B cell (primary cell): ENCODE data around the gene ARRB1. TPM values are rescaled to one million over a fixed set of nuclear protein-coding genes. Genes with fewer than 3 reads are reported as not detected.

Experiments used
- ATAC-seq: fragments of 200-7000 bp; cut with Tn5 transposase; one replicate; pipeline ENCODE4 v1.10.0; 2021; ENCODE audit warnings: low read depth, mild to moderate bottlenecking, moderate number of reproducible peaks, moderate library complexity
- CTCF ChIA-PET: fragments of 350-600 bp; sonication (Branson Sonifier 250); formaldehyde crosslinking; loops from one replicate; lab custom pipeline; 2021; ENCODE audit warnings: antibody characterized with exemption, inconsistent platforms; lab: Charles Lee
- POLR2A ChIA-PET: fragments of 350-600 bp; sonication (Branson Sonifier 250); formaldehyde crosslinking; loops from one replicate; lab custom pipeline; 2021; ENCODE audit warnings: antibody characterized with exemption; lab: Charles Lee
- DNase-seq: peaks from one replicate; pipeline ENCODE4 v3.0.0; 2013
- H2AFZ ChIP-seq: 2 replicates; pipeline ENCODE4 v1.6.1; 2012; ENCODE audit warnings: mild to moderate bottlenecking, low read depth, low read length; ENCODE audit not compliant: insufficient read depth, poor library complexity, severe bottlenecking
- H3K27ac ChIP-seq, 2 donors: 1 replicate in 1 of 2; 2 replicates in 1 of 2; pipeline ENCODE4 v1.5.1; 2012 to 2013; ENCODE audit warnings: low read length in 2 of 2, mild to moderate bottlenecking in 2 of 2, moderate library complexity in 1 of 2
- H3K27me3 ChIP-seq, 4 experiments: fragments of 200-600 bp in 1 of 4; sonication (generic) in 1 of 4; replicated peaks in 1 of 4; 1 replicate in 2 of 4; 2 replicates in 2 of 4; pipeline versions ENCODE4 v1.6.1 to v1.7.0; 2013 to 2016; ENCODE audit warnings: low read length in 3 of 4, mild to moderate bottlenecking in 2 of 4, mixed read lengths in 1 of 4, moderate library complexity in 1 of 4; ENCODE audit not compliant: insufficient read depth in 4 of 4, control insufficient read depth in 3 of 4; ENCODE audit errors: control extremely low read depth in 1 of 4
- H3K36me3 ChIP-seq, 2 experiments: replicated peaks in 1 of 2; 1 replicate in 1 of 2; 2 replicates in 1 of 2; pipeline versions ENCODE4 v1.6.1 to v1.7.1; 2013; ENCODE audit warnings: low read length in 1 of 2; ENCODE audit not compliant: insufficient read depth in 2 of 2, control insufficient read depth in 1 of 2; ENCODE audit errors: control extremely low read depth in 1 of 2, extremely low read depth in 1 of 2
- H3K4me1 ChIP-seq, 2 donors: fragments of 200-600 bp in 1 of 2; sonication (generic) in 1 of 2; 1 replicate in 1 of 2; 2 replicates in 1 of 2; pipeline versions ENCODE4 v1.5.1 to v1.6.1; 2013 to 2017; ENCODE audit warnings: low read length in 2 of 2; ENCODE audit not compliant: control insufficient read depth in 2 of 2, insufficient read depth in 2 of 2
- H3K4me2 ChIP-seq: replicated peaks from 2 replicates; pipeline ENCODE3; 2012; ENCODE audit warnings: mild to moderate bottlenecking, low read depth, low read length; ENCODE audit not compliant: poor library complexity, severe bottlenecking
- H3K4me3 ChIP-seq, 5 experiments: fragments of 200-600 bp in 1 of 5; sonication (generic) in 1 of 5; 1 replicate in 3 of 5; 2 replicates in 2 of 5; pipeline versions ENCODE4 v1.5.1 to v1.7.0; 2011 to 2016; ENCODE audit warnings: low read length in 4 of 5, mild to moderate bottlenecking in 4 of 5, low read depth in 2 of 5, control low read depth in 1 of 5, moderate library complexity in 1 of 5; ENCODE audit not compliant: insufficient read depth in 1 of 5; ENCODE audit errors: control extremely low read depth in 1 of 5, extremely low read depth in 1 of 5
- H3K79me2 ChIP-seq: fragments of 200-600 bp; sonication (generic); one replicate; pipeline ENCODE4 v1.6.0; 2016; ENCODE audit warnings: low read length; ENCODE audit not compliant: control insufficient read depth, insufficient read depth
- H3K9ac ChIP-seq: fragments of 200-600 bp; sonication (generic); 2 replicates; pipeline ENCODE4 v1.6.1; 2017; ENCODE audit warnings: mild to moderate bottlenecking, low read length, moderate library complexity
- H3K9me3 ChIP-seq, 3 donors: one replicate each; pipeline versions ENCODE4 v1.6.1 to v1.7.1; 2013; ENCODE audit warnings: low read length in 2 of 3; ENCODE audit not compliant: control insufficient read depth in 2 of 3, insufficient read depth in 1 of 3; ENCODE audit errors: control extremely low read depth in 1 of 3
- H4K20me1 ChIP-seq: 2 replicates; pipeline ENCODE4 v1.6.0; 2012; ENCODE audit warnings: mild to moderate bottlenecking, low read length; ENCODE audit not compliant: insufficient read depth, control insufficient read depth, poor library complexity, severe bottlenecking
- H3K27ac Mint-ChIP-seq: one replicate; pipeline ENCODE4 v1.8.0; 2021; ENCODE audit warnings: mixed read lengths
- H3K27me3 Mint-ChIP-seq: one replicate; pipeline ENCODE4 v1.8.0; 2021; ENCODE audit warnings: mixed read lengths
- H3K4me1 Mint-ChIP-seq: one replicate; pipeline ENCODE4 v1.8.0; 2021; ENCODE audit warnings: mixed read lengths
- H3K4me3 Mint-ChIP-seq: one replicate; pipeline ENCODE4 v1.8.0; 2021; ENCODE audit warnings: mixed read lengths
- H3K9me3 Mint-ChIP-seq: one replicate; pipeline ENCODE4 v1.8.0; 2022; ENCODE audit warnings: mixed read lengths; ENCODE audit not compliant: insufficient read depth
- CTCF ChIP-seq: fragments of 200-600 bp; IDR thresholded peaks from one replicate; pipeline ENCODE4 v1.8.0; 2022; ENCODE audit warnings: antibody characterized with exemption, mild to moderate bottlenecking
- EZH2 ChIP-seq: IDR thresholded peaks from 2 replicates; pipeline ENCODE4 v1.6.1; 2012; ENCODE audit warnings: borderline replicate concordance, low read depth, mild to moderate bottlenecking, moderate library complexity, low read length; ENCODE audit not compliant: insufficient read depth, poor library complexity, severe bottlenecking
- WGBS: methylation state at CpG from one replicate; pipeline ENCODE4 v1.1.5; 2013; ENCODE audit warnings: missing lambda C conversion rate; ENCODE audit not compliant: insufficient coverage; 5-methylcytosine and 5-hydroxymethylcytosine counted together
- intact Hi-C: fragments of 100-400 bp; cut with micrococcal nuclease; formaldehyde crosslinking; loops from one replicate; pipeline ENCODE4 v1.10.0; 2022
- polyA plus RNA-seq: library from polyadenylated mRNA; depleted of rRNA; stranded (reverse); fragments of >200 nt; gene quantifications from 2 replicates; pipeline ENCODE4 v1.2.3, GENCODE V29; 2012
- total RNA-seq, 2 donors: library from RNA; stranded (reverse); fragments of 120-200 nt in 1 of 2; gene quantifications; 1 replicate in 1 of 2; 2 replicates in 1 of 2; pipeline versions ENCODE4 v1.2.3 to v1.2.4, GENCODE V29; 2013 to 2022

The ARRB1 gene
- total and polyA plus RNA-seq, 2 donors (not counting 1 experiment from before 2014, with no cell fraction given): 1.0 to 1.9 TPM

GRCh38 chr11:75301601-75302345, 49.7 kb downstream of the ARRB1 start:
- Histone ChIP-seq H3K9me3 (no peaks in the 10 kb centered on the region), H3K27ac (no peak overlapping the region), H3K4me3 (no peak overlapping the region), H2AFZ (no peak overlapping the region), H3K9ac (no peak overlapping the region), H3K79me2 (no peaks in the 10 kb centered on the region), H3K27me3 (no peaks in the 10 kb centered on the region), H4K20me1 (no peaks in the 10 kb centered on the region), H3K36me3 (no peaks in the 10 kb centered on the region), H3K4me2 (no peak overlapping the region), H3K4me1 (no peaks in the 10 kb centered on the region)
- WGBS: 84% methylated on average over 11 of the region's 16 CpGs
- ATAC-seq (no peak), DNase-seq (no peak)
- POLR2A ChIA-PET: no interaction called here
- no peaks in the 10 kb centered on the region for H3K27me3 Mint-ChIP-seq
- H3K27ac Mint-ChIP-seq: no peak overlapping the region
- H3K4me3 Mint-ChIP-seq: no peak overlapping the region
- TF ChIP-seq CTCF (no peak), EZH2 (no peak)
- CTCF ChIA-PET: no interaction called here
- intact Hi-C loops: no loop called here
- no peaks in the 10 kb centered on the region for H3K9me3 Mint-ChIP-seq
- no peaks in the 10 kb centered on the region for H3K4me1 Mint-ChIP-seq

GRCh38 chr11:75301131-75301530, 50.3 kb downstream of the ARRB1 start:
- no peaks in the 10 kb centered on the region for H3K36me3 ChIP-seq
- POLR2A ChIA-PET: no interaction called here
- 93% methylated on average over 5 of the region's 5 CpGs for WGBS
- H3K9me3 ChIP-seq: no peaks in the 10 kb centered on the region
- intact Hi-C loops: no loop called here
- ATAC-seq (no peak), DNase-seq (no peak)
- no peak overlapping the region for H3K9ac ChIP-seq
- H2AFZ ChIP-seq: no peak overlapping the region
- H3K4me3 ChIP-seq: no peak overlapping the region
- no peaks in the 10 kb centered on the region for H3K79me2 ChIP-seq
- Mint-ChIP-seq H3K9me3 (no peaks in the 10 kb centered on the region), H3K4me3 (no peak overlapping the region), H3K27ac (no peak overlapping the region), H3K4me1 (no peaks in the 10 kb centered on the region), H3K27me3 (peaks cover 2% of the 10 kb centered on the region)
- no peaks in the 10 kb centered on the region for H4K20me1 ChIP-seq
- TF ChIP-seq CTCF (no peak), EZH2 (no peak)
- H3K27ac ChIP-seq: no peak overlapping the region
- no peaks in the 10 kb centered on the region for H3K27me3 ChIP-seq
- CTCF ChIA-PET: no interaction called here
- no peaks in the 10 kb centered on the region for H3K4me1 ChIP-seq
- no peak overlapping the region for H3K4me2 ChIP-seq
